Measurements from ENCODE around the gene DUSP2.

Gene DUSP2

DNA sequence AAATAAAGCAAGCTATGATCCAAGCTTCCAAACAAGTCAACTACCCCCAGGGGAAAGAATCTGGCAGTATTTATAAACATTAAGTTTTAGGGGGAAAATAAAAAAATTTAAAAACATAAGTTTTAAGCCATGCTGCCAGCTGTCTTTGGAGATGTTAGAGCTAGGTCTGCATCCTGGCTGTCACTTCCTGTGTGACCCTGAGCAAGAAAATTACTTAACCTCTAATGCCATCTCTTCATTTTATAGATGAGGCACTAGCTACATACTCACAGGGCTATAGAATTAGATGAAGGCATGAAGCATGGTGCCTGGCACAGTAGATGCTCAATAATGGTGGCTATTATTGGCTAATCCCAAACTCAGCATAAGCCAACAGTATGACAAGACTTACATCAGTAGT is 35.3 kb upstream of the DUSP2 start:
- Histone ChIP-seq H3K4me2 (ENCODE audit: low read length) (no peak overlapping the region), H3K18ac (ENCODE audit: low read length) (no peak overlapping the region), H3K79me1 (ENCODE audit: low read length) (no peaks in the 10 kb centered on the region), H3K9ac (ENCODE audit: low read length) (no peak overlapping the region), H2AFZ (ENCODE audit: insufficient read depth, low read length, poor library complexity) (no peak overlapping the region), H3K23ac (ENCODE audit: low read length) (no peak overlapping the region), H2BK12ac (ENCODE audit: low read length) (no peak overlapping the region), H2AK5ac (ENCODE audit: low read length) (no peak overlapping the region), H4K12ac (ENCODE audit: low read depth, low read length) (no peak overlapping the region), H3K4ac (ENCODE audit: low read depth, low read length) (no peak overlapping the region), H3K9me3 (ENCODE audit: insufficient read depth, low read depth, low read length) (peaks cover 3% of the 10 kb centered on the region), H3K27ac (ENCODE audit: low read depth, low read length) (no peak overlapping the region), H2BK5ac (ENCODE audit: low read depth, low read length, poor library complexity) (no peak overlapping the region), H4K8ac (ENCODE audit: low read depth, low read length) (no peak overlapping the region), H3K4me3 (ENCODE audit: low read depth, low read length) (no peak overlapping the region), H2BK120ac (ENCODE audit: insufficient read depth, low read length, poor library complexity) (no peak overlapping the region), H4K91ac (ENCODE audit: low read depth, low read length) (no peak overlapping the region), H3K79me2 (ENCODE audit: control insufficient read depth, insufficient read depth, low read length, poor library complexity) (no peaks in the 10 kb centered on the region), H3K27me3 (ENCODE audit: insufficient read depth, low read length) (no peaks in the 10 kb centered on the region), H3K4me1 (ENCODE audit: control insufficient read depth in 1 of 2, insufficient read depth in 2 of 2, low read length in 2 of 2) (no peaks in the 10 kb centered on the region), H3K14ac (ENCODE audit: low read length) (no peak overlapping the region), H3K36me3 (ENCODE audit: control insufficient read depth in 1 of 2, insufficient read depth in 2 of 2, low read length in 2 of 2) (peaks cover 8 to 11% of the 10 kb centered on the region in 2 experiments)
- DNase-seq = no peak

DNA sequence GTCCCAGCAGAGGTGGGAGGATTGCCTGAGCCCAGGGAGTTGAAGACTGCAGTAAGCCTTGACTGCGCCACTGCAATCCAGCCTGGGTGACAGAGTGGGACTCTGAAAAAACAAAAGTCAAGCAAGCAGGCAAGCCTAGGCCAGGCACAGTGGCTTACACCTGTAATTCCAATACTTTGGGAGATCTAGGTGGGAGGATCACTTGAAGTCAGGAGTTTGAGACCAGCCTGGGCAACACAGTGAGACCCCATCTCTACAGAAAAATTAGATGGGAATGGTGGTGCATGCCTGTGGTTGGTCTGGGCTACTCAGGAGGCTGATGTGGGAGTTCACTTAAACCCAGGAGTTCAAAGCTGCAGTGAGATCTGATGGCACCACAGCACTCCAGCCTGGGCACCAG is 34.8 kb upstream of the DUSP2 start:
- Histone ChIP-seq H3K27ac (ENCODE audit: low read depth, low read length) (no peak overlapping the region), H2AK5ac (ENCODE audit: low read length) (no peak overlapping the region), H2BK12ac (ENCODE audit: low read length) (no peak overlapping the region), H3K23ac (ENCODE audit: low read length) (no peak overlapping the region), H3K79me2 (ENCODE audit: control insufficient read depth, insufficient read depth, low read length, poor library complexity) (no peaks in the 10 kb centered on the region), H4K12ac (ENCODE audit: low read depth, low read length) (no peak overlapping the region), H2BK5ac (ENCODE audit: low read depth, low read length, poor library complexity) (no peak overlapping the region), H3K79me1 (ENCODE audit: low read length) (no peaks in the 10 kb centered on the region), H3K4ac (ENCODE audit: low read depth, low read length) (no peak overlapping the region), H3K4me3 (ENCODE audit: low read depth, low read length) (no peak overlapping the region), H4K8ac (ENCODE audit: low read depth, low read length) (no peak overlapping the region), H3K4me2 (ENCODE audit: low read length) (no peak overlapping the region), H3K9ac (ENCODE audit: low read length) (no peak overlapping the region), H4K91ac (ENCODE audit: low read depth, low read length) (no peak overlapping the region), H3K36me3 (ENCODE audit: control insufficient read depth in 1 of 2, insufficient read depth in 2 of 2, low read length in 2 of 2) (peaks cover 7 to 10% of the 10 kb centered on the region in 2 experiments), H3K27me3 (ENCODE audit: insufficient read depth, low read length) (no peaks in the 10 kb centered on the region), H3K4me1 (ENCODE audit: control insufficient read depth in 1 of 2, insufficient read depth in 2 of 2, low read length in 2 of 2) (no peaks in the 10 kb centered on the region), H3K18ac (ENCODE audit: low read length) (no peak overlapping the region), H2BK120ac (ENCODE audit: insufficient read depth, low read length, poor library complexity) (no peak overlapping the region), H3K9me3 (ENCODE audit: insufficient read depth, low read depth, low read length) (peaks cover 3% of the 10 kb centered on the region), H2AFZ (ENCODE audit: insufficient read depth, low read length, poor library complexity) (no peak overlapping the region), H3K14ac (ENCODE audit: low read length) (no peak overlapping the region)
- WGBS (ENCODE audit: extremely low coverage, insufficient coverage, insufficient read length) = no CpG with 5 or more reads among the region's 1 CpG
- no peak for DNase-seq

DNA sequence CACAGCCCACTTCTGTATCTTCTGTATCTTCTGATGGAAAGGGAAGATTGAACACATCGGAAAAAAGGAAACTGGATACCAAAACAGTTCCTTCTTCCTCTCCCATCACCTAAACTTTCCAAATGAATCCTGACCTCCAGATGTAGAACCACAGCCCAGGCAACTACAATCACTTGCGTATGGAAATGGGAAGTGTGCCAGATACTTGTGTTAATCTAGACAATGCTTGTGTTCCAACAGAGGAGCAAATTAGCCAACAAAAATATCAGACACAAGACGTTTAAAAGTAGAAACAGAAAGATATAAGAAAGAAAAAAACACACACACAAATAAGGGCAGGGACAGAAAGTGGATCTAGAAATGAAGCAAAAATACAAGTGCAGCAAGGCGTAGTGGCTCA is 31.4 kb upstream of the DUSP2 start:
- H2BK120ac ChIP-seq (ENCODE audit: insufficient read depth, low read length, poor library complexity) = no peak overlapping the region
- H3K14ac ChIP-seq (ENCODE audit: low read length) = no peak overlapping the region
- H2AK5ac ChIP-seq (ENCODE audit: low read length) = no peak overlapping the region
- H3K4me3 ChIP-seq (ENCODE audit: low read depth, low read length) = no peak overlapping the region
- H3K9ac ChIP-seq (ENCODE audit: low read length) = no peak overlapping the region
- no peak overlapping the region for H3K27ac ChIP-seq (ENCODE audit: low read depth, low read length)
- no peak overlapping the region for H3K23ac ChIP-seq (ENCODE audit: low read length)
- no peaks in the 10 kb centered on the region for H3K4me1 ChIP-seq (ENCODE audit: control insufficient read depth in 1 of 2, insufficient read depth in 2 of 2, low read length in 2 of 2)
- H4K8ac ChIP-seq (ENCODE audit: low read depth, low read length) = no peak overlapping the region
- H2BK12ac ChIP-seq (ENCODE audit: low read length) = no peak overlapping the region
- no peaks in the 10 kb centered on the region for H3K79me1 ChIP-seq (ENCODE audit: low read length)
- no peak overlapping the region for H3K4ac ChIP-seq (ENCODE audit: low read depth, low read length)
- WGBS (ENCODE audit: extremely low coverage, insufficient coverage, insufficient read length) = no CpG with 5 or more reads among the region's 4 CpGs
- no peak overlapping the region for H4K91ac ChIP-seq (ENCODE audit: low read depth, low read length)
- H3K4me2 ChIP-seq (ENCODE audit: low read length) = no peak overlapping the region
- no peak overlapping the region for H2AFZ ChIP-seq (ENCODE audit: insufficient read depth, low read length, poor library complexity)
- no peak overlapping the region for H3K18ac ChIP-seq (ENCODE audit: low read length)
- no peak overlapping the region for H2BK5ac ChIP-seq (ENCODE audit: low read depth, low read length, poor library complexity)
- DNase-seq = no peak
- no peaks in the 10 kb centered on the region for H3K9me3 ChIP-seq (ENCODE audit: insufficient read depth, low read depth, low read length)
- H3K27me3 ChIP-seq (ENCODE audit: insufficient read depth, low read length) = no peaks in the 10 kb centered on the region
- H3K79me2 ChIP-seq (ENCODE audit: control insufficient read depth, insufficient read depth, low read length, poor library complexity) = no peaks in the 10 kb centered on the region
- no peaks in the 10 kb centered on the region for H3K36me3 ChIP-seq (ENCODE audit: control insufficient read depth in 1 of 2, insufficient read depth in 2 of 2, low read length in 2 of 2)
- no peak overlapping the region for H4K12ac ChIP-seq (ENCODE audit: low read depth, low read length)

DNA sequence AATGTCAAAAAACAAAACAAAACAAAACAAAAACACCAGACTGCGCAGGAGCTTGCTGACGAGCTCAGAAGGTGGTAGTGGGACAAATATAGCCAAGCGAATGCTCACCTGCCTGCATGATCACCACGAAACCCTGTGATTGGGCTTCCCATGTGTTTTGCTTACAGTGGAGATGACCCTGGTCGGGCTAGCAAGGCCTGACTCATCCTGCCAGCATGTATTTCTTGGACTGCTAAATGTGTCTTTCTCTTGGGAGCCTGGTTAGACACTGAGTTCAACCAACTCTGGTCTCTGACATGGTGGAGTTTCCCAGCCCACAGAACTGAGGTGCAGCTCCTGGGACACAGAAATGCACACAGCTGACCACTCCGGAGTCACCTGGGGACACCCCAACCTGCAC is 30.7 kb upstream of the DUSP2 start:
- no peak overlapping the region for H3K18ac ChIP-seq (ENCODE audit: low read length)
- no CpG with 5 or more reads among the region's 6 CpGs for WGBS (ENCODE audit: extremely low coverage, insufficient coverage, insufficient read length)
- no peaks in the 10 kb centered on the region for H3K79me2 ChIP-seq (ENCODE audit: control insufficient read depth, insufficient read depth, low read length, poor library complexity)
- no peak overlapping the region for H2AFZ ChIP-seq (ENCODE audit: insufficient read depth, low read length, poor library complexity)
- no peaks in the 10 kb centered on the region for H3K36me3 ChIP-seq (ENCODE audit: control insufficient read depth in 1 of 2, insufficient read depth in 2 of 2, low read length in 2 of 2)
- no peak overlapping the region for H4K8ac ChIP-seq (ENCODE audit: low read depth, low read length)
- no peak overlapping the region for H2AK5ac ChIP-seq (ENCODE audit: low read length)
- no peak overlapping the region for H2BK12ac ChIP-seq (ENCODE audit: low read length)
- H3K27me3 ChIP-seq (ENCODE audit: insufficient read depth, low read length) = no peaks in the 10 kb centered on the region
- H3K79me1 ChIP-seq (ENCODE audit: low read length) = no peaks in the 10 kb centered on the region
- H3K27ac ChIP-seq (ENCODE audit: low read depth, low read length) = no peak overlapping the region
- no peak overlapping the region for H3K23ac ChIP-seq (ENCODE audit: low read length)
- no peak overlapping the region for H2BK5ac ChIP-seq (ENCODE audit: low read depth, low read length, poor library complexity)
- H4K91ac ChIP-seq (ENCODE audit: low read depth, low read length) = no peak overlapping the region
- H3K4me3 ChIP-seq (ENCODE audit: low read depth, low read length) = no peak overlapping the region
- H3K4ac ChIP-seq (ENCODE audit: low read depth, low read length) = no peak overlapping the region
- H4K12ac ChIP-seq (ENCODE audit: low read depth, low read length) = no peak overlapping the region
- no peak overlapping the region for H3K9ac ChIP-seq (ENCODE audit: low read length)
- no peak overlapping the region for H2BK120ac ChIP-seq (ENCODE audit: insufficient read depth, low read length, poor library complexity)
- H3K14ac ChIP-seq (ENCODE audit: low read length) = no peak overlapping the region
- H3K9me3 ChIP-seq (ENCODE audit: insufficient read depth, low read depth, low read length) = no peaks in the 10 kb centered on the region
- no peaks in the 10 kb centered on the region for H3K4me1 ChIP-seq (ENCODE audit: control insufficient read depth in 1 of 2, insufficient read depth in 2 of 2, low read length in 2 of 2)
- DNase-seq = peak; percentile 56 to 67
- no peak overlapping the region for H3K4me2 ChIP-seq (ENCODE audit: low read length)
